Stomach (tissue), 4 donors: Measurements from ENCODE around the gene LMTK2.

Source experiments
- POLR2A ChIP-seq, 4 donors: fragments of 450-650 bp; IDR thresholded peaks; one replicate each; pipeline ENCODE4 v1.6.1; 2016; ENCODE audit warnings: antibody characterized with exemption in 4 of 4, control low read depth in 2 of 4, mild to moderate bottlenecking in 1 of 4, moderate library complexity in 1 of 4
- POLR2AphosphoS5 ChIP-seq, 3 donors: sonication (generic); formaldehyde crosslinking; IDR thresholded peaks; one replicate each; pipeline ENCODE4 v1.6.1; 2016; ENCODE audit warnings: antibody characterized with exemption in 3 of 3
- TF ChIP-seq, protein P1 (sequence below), 7 experiments: fragments of 450-650 bp in 4 of 7; fragments of 200-600 bp in 3 of 7; sonication (generic) in 3 of 7; IDR thresholded peaks; one replicate each; pipeline ENCODE4 v1.5.1; 2016 to 2019; ENCODE audit warnings: antibody characterized with exemption in 7 of 7, control low read depth in 2 of 7, mild to moderate bottlenecking in 1 of 7

- TF ChIP-seq, protein P1, sequence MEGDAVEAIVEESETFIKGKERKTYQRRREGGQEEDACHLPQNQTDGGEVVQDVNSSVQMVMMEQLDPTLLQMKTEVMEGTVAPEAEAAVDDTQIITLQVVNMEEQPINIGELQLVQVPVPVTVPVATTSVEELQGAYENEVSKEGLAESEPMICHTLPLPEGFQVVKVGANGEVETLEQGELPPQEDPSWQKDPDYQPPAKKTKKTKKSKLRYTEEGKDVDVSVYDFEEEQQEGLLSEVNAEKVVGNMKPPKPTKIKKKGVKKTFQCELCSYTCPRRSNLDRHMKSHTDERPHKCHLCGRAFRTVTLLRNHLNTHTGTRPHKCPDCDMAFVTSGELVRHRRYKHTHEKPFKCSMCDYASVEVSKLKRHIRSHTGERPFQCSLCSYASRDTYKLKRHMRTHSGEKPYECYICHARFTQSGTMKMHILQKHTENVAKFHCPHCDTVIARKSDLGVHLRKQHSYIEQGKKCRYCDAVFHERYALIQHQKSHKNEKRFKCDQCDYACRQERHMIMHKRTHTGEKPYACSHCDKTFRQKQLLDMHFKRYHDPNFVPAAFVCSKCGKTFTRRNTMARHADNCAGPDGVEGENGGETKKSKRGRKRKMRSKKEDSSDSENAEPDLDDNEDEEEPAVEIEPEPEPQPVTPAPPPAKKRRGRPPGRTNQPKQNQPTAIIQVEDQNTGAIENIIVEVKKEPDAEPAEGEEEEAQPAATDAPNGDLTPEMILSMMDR (IDR thresholded peaks at IDR 0.05) = no peak
- TF ChIP-seq POLR2AphosphoS5 (IDR thresholded peaks at IDR 0.05) = no peak
- TF ChIP-seq POLR2A (IDR thresholded peaks at IDR 0.05) = no peak
These were observed 144.1 kb downstream of the LMTK2 start for GRCh38 chr7:98250789-98251188.
